A549 (cell line): ENCODE measurements around the gene FASTKD3.

Experiments
- CHD4 ChIP-seq: fragments of 200-600 bp; sonication (generic); IDR thresholded peaks from 2 replicates; pipeline ENCODE4 v1.6.1; 2016; ENCODE audit warnings: antibody characterized with exemption, mild to moderate bottlenecking, borderline replicate concordance
- EHMT2 ChIP-seq: fragments of 200-600 bp; sonication (generic); IDR thresholded peaks from 2 replicates; pipeline ENCODE4 v1.6.1; 2016; ENCODE audit warnings: antibody characterized with exemption, low read depth, mild to moderate bottlenecking, moderate library complexity
- PHF8 ChIP-seq: fragments of 200-600 bp; sonication (generic); IDR thresholded peaks from 2 replicates; pipeline ENCODE4 v1.6.1; 2016; ENCODE audit warnings: low read depth, mild to moderate bottlenecking, antibody characterized with exemption, moderate library complexity, borderline replicate concordance

DNA sequence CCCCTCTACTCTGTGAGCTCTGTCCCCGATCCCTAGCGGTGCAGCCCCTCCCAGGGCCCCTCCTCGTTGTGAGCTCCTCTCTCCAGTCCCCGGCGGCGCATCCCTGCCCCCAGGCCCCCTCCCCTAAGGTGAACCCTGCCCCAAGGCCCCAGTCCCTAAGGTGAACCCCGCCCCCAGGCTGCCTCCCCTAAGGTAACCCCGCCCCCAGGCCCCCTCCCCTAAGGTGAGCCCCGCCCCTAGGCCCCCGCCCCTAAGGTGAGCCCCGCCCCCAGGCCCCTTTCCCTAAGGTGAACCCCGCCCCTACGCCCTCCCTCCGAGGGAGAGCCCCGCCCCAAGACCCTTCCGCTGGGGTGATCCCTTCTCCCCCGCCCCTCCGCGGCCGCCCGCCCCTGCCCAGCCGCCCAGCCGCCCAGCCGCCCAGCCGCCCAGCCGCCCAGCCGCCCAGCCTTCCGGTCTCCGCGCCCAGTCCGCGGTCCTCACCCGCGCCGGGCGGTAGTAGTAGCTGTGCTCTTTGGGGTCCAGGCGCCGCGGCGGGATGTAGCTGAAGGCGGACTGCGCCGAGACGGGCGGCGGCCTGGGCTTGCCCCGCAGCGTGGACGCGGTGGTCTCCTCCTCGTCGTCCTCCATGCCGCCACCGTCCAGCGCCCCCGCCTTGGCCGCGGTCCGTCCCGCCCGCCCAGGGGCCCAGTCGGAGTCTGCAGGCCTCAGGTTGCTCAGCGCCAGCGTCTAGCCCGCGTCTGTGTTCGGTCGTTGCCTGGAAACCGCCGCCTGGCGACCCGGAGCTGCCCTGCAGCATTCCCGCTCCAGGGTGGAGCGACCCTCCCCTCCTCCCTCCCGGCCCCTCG is 18.2 kb downstream of the FASTKD3 start, which contains the start of gene CFAP90:
- TF ChIP-seq EHMT2: no peak
- no peak for TF ChIP-seq PHF8
- no peak for TF ChIP-seq CHD4
